ENCODE data around the gene REM2. TPM values are rescaled to one million over a fixed set of nuclear protein-coding genes. Genes with fewer than 3 reads are reported as not detected.

REM2 gene
- total RNA-seq, 1 donor from 2014 or later = 3.0 TPM

DNA sequence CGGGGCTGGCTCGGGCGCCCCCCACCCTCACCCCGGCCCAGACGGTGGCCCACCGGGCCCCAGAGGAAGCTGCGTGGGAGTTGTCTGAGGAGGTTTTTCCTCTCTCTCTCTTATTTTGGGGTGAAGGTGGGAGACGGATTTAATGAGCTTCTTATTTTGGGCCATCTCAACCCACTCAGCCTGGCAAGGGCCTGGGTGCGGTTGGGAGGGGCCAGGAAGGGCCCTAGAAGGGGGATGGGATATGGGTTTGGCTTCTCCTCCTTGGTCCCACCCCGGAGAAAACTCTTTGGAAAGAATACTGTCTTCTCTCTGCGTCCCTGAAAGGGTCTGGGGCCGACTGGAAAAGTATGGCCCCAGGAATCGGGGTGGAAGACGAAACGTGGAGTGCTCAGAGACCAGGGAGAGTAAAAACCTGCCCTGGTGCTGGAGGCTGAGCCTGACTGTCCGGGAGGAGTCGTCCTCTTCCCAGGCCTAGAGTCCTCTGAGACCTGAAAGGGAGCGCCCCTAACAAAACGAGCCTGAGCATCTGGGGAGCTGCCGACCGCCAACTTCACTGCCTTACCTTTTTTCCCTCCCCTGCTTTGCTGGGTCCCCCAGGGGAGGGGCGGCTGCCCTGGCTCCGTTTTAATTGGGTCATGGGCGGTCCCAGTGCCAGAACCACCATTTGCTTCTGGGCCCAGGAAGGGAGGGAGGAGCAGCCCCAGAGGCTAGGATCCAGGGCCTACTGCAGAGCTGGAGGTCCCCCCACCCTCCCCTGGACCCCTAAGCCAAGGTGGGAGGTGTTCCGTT is 45.1 kb upstream of the REM2 start:
- H3K27me3 Mint-ChIP-seq (ENCODE audit: low read depth) = peaks cover 33% of the 10 kb centered on the region
- no peak for TF ChIP-seq CTCF (conservative IDR thresholded peaks at IDR 0.05)
- H3K4me1 Mint-ChIP-seq = peaks cover 31% of the 10 kb centered on the region
- H3K9me3 Mint-ChIP-seq = no peaks in the 10 kb centered on the region
- no peak for DNase-seq (ENCODE audit: low read depth, low spot score)
- peaks cover 15% of the 10 kb centered on the region for H3K36me3 Mint-ChIP-seq (ENCODE audit: low read depth)
- H3K4me3 Mint-ChIP-seq = peak overlapping the region; percentile 90
- H3K27ac Mint-ChIP-seq (ENCODE audit: unreplicated experiment) = peak overlapping the region; percentile 71

DNA sequence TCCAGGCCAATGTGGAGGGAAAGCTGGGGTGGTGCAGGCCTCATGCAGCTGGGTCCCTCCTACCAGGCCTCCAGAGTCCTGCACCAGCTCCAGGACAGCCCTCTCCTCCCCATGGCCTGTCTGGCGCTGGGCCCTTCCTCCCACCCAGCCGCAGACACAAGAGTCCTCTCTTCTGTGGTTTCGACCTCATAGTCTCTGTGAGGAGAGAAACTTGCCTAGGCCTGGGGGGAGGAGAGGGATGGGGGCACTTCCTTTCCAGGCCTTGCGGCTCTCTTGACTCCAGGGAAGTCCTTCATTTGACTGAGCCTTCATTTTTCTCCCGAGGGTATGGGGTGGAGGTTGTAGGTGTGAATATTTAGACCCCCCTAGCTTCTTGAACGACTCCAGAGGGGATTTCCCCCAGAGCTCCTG is 44.4 kb upstream of the REM2 start:
- TF ChIP-seq CTCF (conservative IDR thresholded peaks at IDR 0.05) = no peak
- peaks cover 31% of the 10 kb centered on the region for H3K4me1 Mint-ChIP-seq
- peaks cover 15% of the 10 kb centered on the region for H3K36me3 Mint-ChIP-seq (ENCODE audit: low read depth)
- DNase-seq (ENCODE audit: low read depth, low spot score) = no peak
- H3K27me3 Mint-ChIP-seq (ENCODE audit: low read depth) = peaks cover 33% of the 10 kb centered on the region
- H3K9me3 Mint-ChIP-seq = no peaks in the 10 kb centered on the region
- H3K4me3 Mint-ChIP-seq = peak overlapping the region; percentile 90
- no peak overlapping the region for H3K27ac Mint-ChIP-seq (ENCODE audit: unreplicated experiment)

DNA sequence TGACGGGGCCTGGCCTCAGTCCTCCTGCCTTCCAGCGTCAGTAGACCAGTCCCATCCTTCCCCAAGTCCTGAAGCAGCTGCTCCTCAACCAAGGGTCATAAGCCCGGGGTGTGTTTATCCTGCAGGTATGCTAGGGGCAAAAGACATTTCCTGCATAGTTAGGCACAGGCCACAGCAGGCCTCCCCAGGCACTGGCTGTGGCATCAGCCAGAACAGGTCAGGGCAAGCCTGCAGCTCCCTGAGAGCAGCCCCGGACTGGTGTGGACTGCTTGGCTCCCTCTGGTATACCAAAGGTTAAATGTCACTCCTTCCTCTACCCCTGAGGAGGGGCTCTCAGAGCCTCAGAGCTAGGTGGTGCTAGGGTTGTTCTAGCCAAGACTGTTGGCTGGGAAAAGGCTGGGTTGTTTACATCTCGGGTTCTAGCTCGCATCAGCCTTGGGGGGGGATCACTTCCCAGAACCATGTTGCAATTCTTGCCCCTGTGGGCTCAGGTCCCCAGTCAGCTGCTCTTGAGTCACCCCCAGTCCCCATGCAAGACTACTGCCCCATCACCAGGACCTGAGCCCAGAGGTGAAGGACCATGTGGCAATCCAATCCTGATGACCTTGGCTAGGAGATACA is 43.8 kb upstream of the REM2 start:
- peaks cover 31% of the 10 kb centered on the region for H3K4me1 Mint-ChIP-seq
- DNase-seq (ENCODE audit: low read depth, low spot score) = no peak
- H3K4me3 Mint-ChIP-seq = peak overlapping the region; percentile 90
- no peaks in the 10 kb centered on the region for H3K9me3 Mint-ChIP-seq
- peaks cover 33% of the 10 kb centered on the region for H3K27me3 Mint-ChIP-seq (ENCODE audit: low read depth)
- no peak overlapping the region for H3K27ac Mint-ChIP-seq (ENCODE audit: unreplicated experiment)
- TF ChIP-seq CTCF (conservative IDR thresholded peaks at IDR 0.05) = no peak
- peaks cover 15% of the 10 kb centered on the region for H3K36me3 Mint-ChIP-seq (ENCODE audit: low read depth)

DNA sequence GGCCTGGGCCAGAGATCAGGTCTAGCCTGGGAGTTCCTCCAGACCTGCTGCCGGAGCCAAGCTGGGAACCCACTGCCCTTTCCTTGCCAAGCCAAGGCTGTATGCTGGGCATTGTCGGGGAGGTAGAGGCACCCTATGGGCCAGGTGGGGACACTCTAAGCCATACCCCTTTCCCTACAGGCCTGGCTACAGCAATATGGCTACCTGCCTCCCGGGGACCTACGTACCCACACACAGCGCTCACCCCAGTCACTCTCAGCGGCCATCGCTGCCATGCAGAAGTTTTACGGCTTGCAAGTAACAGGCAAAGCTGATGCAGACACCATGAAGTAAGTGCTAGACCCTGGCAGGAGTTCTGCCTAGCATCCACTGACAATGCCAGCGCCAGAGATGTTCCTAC is 41.7 kb upstream of the REM2 start:
- TF ChIP-seq CTCF (conservative IDR thresholded peaks at IDR 0.05) = no peak
- Mint-ChIP-seq H3K4me3 (no peak overlapping the region), H3K36me3 (ENCODE audit: low read depth) (peaks cover 6% of the 10 kb centered on the region), H3K4me1 (peaks cover 26% of the 10 kb centered on the region), H3K27ac (ENCODE audit: unreplicated experiment) (no peak overlapping the region), H3K27me3 (ENCODE audit: low read depth) (peaks cover 22% of the 10 kb centered on the region), H3K9me3 (no peaks in the 10 kb centered on the region)
- no peak for DNase-seq (ENCODE audit: low read depth, low spot score)

DNA sequence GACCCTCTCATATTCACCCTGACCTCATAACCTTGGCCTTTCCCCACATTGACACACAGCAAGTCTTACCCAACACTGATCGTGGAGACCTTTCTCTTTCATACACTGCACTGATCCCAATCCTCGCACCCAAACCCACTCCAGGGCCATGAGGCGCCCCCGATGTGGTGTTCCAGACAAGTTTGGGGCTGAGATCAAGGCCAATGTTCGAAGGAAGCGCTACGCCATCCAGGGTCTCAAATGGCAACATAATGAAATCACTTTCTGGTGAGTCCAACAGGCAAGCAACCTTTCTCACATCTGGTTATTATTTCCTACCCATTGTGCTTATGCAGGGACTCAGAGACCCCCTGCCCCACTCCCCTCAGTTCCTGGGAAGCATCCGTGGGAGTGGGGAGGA is 41.3 kb upstream of the REM2 start:
- TF ChIP-seq CTCF (conservative IDR thresholded peaks at IDR 0.05) = no peak
- Mint-ChIP-seq H3K4me1 (peaks cover 25% of the 10 kb centered on the region), H3K9me3 (no peaks in the 10 kb centered on the region), H3K4me3 (no peak overlapping the region), H3K27me3 (ENCODE audit: low read depth) (peaks cover 18% of the 10 kb centered on the region), H3K36me3 (ENCODE audit: low read depth) (peaks cover 6% of the 10 kb centered on the region), H3K27ac (ENCODE audit: unreplicated experiment) (no peak overlapping the region)
- DNase-seq (ENCODE audit: low read depth, low spot score) = no peak

Measured in neural crest cell (in vitro differentiated cells).